ENCODE results near the gene LDLRAD3. TPM values are rescaled to one million over a fixed set of nuclear protein-coding genes. Genes with fewer than 3 reads are reported as not detected.
A peak's percentile ranks its signal among the peaks of the same experiment; 100 is the strongest.
"Not testable (repeated sequence)": the region's sequence is repeated elsewhere in the genome, so short reads cannot be mapped to it uniquely, and the experiment has no call there.

Gene LDLRAD3
- polyA plus RNA-seq, 4 donors, result 21.3 to 27.8 (median 22.4) TPM

GRCh38 chr11:36037031-36037430 is 93.2 kb downstream of the LDLRAD3 start:
- peak in 1 of 4 donors; percentile 36 for DNase-seq (ENCODE audit: low read depth in 4 of 4, low spot score in 3 of 4)

GRCh38 chr11:36038541-36038940 is 94.7 kb downstream of the LDLRAD3 start:
- DNase-seq (ENCODE audit: low read depth in 4 of 4, low spot score in 3 of 4), result no peak

GRCh38 chr11:36039471-36039870 is 95.6 kb downstream of the LDLRAD3 start:
- DNase-seq (ENCODE audit: low read depth in 4 of 4, low spot score in 3 of 4), result no peak

DNA sequence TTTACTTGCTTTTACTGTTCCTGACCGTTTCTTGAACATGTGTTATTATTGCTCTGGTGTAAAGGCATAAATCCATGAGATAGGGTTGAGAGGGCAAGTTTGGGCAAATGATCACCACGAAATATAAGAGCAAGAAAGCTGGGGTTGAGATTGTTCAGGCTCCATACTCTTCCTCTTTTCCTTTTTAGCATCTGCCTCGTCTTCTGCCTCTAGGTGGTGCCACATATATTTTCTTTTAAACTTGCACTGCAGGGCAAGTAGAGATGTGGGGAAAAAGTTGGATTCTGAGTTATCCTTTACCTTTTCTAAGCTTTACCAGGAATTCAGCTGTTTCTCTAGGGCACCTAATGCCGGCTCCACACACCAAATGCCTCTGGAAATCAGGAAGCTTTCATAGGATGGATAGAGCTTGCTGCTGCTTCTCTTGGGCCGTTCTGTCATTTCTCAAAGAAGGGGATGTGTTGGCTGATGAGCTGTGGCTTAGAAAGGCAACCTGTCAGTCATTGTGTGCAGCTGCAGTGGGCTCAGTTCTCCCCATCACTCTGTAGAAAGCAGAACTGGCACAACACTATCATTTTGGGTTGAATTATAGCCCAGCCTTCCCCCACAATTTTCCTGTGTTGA is 98.2 kb downstream of the LDLRAD3 start:
- DNase-seq (ENCODE audit: low read depth in 4 of 4, low spot score in 3 of 4), result no peak

DNA sequence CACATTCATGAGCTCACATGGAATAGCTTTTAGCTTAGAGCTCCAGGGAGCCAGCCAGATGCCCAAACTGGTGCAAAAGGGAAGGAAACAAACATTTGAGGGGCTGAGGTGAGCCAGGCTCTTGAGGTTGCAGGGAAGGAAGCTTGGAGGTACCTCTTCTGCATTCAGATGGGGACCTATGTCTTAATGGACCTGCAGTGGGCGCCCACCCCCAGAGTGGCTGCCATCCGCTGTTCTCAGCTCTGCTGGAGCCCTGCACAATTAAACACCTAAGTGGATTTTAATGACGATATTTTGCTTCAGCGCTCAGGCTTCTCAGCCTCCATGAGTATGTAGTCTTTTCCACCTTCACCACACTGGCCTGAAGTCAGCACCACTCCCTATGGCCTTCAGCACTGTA is 100.8 kb downstream of the LDLRAD3 start:
- no peak for DNase-seq (ENCODE audit: low read depth in 4 of 4, low spot score in 3 of 4)

GRCh38 chr11:36045945-36046344 is 102.1 kb downstream of the LDLRAD3 start:
- DNase-seq (ENCODE audit: low read depth in 4 of 4, low spot score in 3 of 4), result not testable (repeated sequence)

DNA sequence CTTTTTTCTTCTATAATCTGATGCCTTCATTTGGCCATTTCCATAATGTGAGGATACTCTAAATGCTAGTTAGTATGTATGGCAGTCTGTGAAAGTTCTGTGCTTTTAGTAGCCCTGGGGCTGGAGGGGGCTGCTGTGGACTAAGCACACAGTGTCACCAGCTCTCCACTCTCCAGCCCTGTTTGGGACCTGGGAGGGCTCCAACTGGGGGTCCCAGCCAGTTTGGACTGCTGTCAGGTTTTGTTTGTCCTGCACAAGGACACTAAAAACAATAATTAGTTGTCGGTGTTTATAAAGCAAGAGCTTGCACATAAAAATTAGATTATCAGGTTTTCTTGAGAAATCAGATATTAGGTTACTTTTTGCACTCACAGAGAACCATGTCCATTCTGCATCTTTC is 103.1 kb downstream of the LDLRAD3 start:
- no peak for DNase-seq (ENCODE audit: low read depth in 4 of 4, low spot score in 3 of 4)

DNA sequence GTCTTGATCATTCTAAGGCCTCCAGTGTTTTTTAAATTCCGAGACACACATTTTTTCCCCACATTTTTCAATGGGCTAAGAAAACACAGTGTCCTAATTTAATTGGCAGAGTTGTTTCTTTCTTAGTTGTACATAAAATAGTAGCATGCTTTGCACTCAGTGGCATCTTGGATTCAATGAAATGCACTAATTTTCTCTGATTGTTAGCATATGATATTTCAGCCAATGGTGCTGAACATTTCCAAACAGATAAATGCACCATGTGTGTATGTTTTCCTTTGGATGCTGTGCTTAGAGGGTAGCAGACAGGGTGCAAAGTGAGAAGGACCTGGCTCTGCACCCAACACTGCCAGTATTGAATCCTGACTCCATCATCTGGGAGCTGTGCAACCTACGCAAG is 103.5 kb downstream of the LDLRAD3 start:
- no peak for DNase-seq (ENCODE audit: low read depth in 4 of 4, low spot score in 3 of 4)

- no peak for DNase-seq (ENCODE audit: low read depth in 4 of 4, low spot score in 3 of 4)
Observed at GRCh38 chr11:36048496-36049247, 104.8 kb downstream of the LDLRAD3 start.

DNA sequence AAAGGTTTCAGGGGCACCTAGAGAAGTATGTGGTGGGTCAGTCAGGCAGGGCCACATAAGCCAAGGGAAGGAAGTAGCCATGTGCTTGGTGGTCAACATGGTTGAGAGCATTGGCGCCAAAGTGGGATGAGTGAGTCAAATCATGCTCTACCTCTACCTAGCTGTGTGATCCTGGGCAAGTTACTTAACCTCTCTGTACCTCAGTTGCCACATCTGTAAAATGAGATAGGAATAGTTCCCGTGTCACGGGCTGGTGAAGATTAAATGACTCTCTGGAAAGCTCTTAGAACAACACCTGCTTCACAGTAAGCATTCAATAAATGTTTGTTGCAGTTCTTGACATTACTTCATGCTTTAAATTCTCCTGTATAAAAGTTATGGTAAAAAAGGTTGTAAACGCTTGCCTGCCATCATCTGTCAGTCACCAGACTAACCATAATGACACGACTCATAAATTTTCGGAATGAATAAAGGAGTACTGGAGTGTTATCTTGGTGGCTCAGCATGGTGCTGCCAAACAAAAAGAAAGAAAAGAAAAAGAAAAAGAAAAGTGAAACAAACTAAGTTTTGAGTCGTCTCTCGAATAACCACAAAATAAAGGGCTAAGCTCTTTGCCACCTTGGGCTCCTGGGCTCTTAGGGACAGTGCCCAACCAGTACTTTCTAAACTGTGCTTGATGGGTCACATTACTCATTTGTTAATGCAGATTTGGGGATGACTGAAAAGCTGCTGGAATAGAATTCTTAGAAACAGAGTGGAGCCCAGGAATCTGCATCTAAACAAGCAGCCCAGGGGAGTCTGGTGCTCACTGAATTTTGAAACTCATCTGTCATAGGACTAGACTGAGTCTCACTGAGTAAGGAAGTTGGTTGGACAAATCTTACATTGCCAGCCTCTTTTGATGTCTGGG is 107.6 kb downstream of the LDLRAD3 start:
- DNase-seq (ENCODE audit: low read depth in 4 of 4, low spot score in 3 of 4), result no peak

DNA sequence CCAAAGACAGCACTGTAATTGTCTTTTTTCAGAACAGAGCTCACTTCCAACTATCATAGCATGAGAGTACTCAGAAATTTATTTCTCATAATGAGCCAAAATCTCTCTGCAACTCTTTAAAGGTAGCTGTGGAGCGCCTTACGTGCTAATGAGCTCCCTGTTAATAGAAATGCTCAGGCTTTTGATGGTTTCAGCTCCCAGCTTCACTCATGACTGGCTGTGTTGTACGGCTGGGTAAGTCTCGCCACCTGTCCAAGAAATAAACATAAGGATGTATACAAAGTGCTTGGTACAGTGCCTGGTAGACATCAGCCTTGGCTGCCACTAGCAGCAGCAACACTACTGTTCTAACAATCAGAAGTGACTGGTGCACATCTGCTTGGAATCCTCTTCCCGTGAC is 109.4 kb downstream of the LDLRAD3 start:
- no peak for DNase-seq (ENCODE audit: low read depth in 4 of 4, low spot score in 3 of 4)

DNA sequence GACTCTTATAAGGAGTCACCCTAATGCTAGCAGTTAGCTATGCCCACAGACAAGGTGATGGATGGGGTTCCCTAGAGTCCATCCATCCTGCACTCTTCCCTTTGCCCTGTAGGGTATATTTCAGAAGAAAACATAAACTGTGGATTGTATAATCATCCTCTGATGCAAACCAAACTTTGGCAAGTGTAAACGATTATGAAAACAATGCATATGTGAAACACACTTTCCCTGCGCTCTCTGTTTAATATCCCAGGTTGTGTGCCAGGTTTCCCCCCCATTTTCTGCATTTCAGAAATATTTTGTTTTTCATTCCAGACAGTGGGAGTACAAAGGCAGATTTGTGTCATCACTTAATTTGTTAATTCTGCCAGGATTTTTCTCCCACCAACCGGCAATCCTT is 110.0 kb downstream of the LDLRAD3 start:
- DNase-seq (ENCODE audit: low read depth in 4 of 4, low spot score in 3 of 4), result no peak

DNA sequence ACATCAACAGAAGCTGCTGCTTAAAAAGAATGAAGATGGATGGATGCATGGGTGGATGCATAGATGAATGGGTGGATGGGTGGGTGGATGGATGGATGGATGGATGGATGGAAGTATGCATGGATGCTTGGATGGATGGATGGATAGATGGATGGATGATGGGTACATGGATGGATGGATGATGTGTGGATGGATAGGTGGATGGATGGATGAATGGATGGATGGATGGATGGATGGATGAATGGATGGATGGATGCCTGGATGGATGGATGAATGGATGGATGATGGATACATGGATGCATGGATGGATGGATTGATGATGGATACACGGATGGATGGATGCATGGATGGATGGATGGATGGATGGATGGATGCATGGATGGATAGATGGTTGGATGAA is 110.8 kb downstream of the LDLRAD3 start:
- DNase-seq (ENCODE audit: low read depth in 4 of 4, low spot score in 3 of 4), result no peak

DNA sequence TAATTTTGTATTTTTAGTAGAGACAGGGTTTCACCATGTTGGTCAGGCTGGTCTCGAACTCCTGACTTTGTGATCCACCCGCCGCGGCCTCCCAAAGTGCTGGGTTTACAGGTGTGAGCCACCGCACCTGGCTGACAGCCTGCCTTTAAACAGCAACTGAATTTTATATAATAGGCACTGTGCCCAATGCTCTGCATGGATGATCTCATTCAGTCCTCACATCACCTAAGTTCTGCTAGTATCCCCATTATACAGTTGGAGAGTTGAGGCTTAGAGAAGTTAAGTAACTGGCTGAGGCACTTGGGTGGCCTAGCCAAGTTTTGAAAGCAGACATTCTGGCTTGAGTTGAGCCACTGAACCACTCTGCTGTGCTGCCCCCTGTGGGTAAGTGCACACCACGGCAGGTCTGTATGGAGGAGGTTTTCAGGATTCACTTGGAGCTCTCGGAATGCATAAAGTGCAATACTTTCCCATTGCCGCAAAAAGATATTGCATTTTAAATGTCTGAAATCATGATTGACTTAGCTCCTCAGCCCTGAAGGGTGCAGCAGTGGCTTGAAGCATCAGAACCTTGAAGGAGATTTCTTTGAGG is 112.4 kb downstream of the LDLRAD3 start:
- no peak for DNase-seq (ENCODE audit: low read depth in 4 of 4, low spot score in 3 of 4)

DNA sequence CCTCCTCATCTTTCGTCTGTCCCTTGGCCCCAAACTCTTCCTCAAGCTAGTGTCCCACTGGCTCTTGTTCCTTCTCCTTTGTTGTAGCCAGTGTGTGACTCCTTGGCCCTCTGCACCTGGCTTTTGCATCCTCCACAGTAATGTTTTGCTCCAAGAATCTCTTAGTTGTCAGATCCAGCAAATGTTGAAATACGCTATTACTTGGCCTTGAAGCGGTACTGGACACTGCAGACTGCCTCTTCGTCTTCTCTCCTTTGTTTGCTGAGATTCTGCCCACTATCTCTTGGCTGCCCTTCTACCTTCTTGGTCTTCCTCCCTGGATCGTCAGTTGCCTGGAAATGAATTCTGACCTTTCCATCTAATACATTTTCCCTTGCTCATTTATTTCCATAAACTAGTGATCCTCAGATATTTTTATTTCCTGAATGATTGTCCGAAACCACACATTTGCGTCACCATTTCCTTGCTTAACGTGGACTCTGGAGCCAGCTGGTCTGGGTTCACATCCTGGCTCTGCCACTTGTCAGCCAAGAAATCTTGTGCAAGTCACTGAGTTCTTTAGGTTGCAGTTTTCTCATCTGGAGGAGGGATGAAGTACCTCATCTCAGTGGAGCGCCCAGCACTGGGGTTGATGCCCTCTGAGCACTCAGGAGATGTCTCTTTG is 113.6 kb downstream of the LDLRAD3 start:
- DNase-seq (ENCODE audit: low read depth in 4 of 4, low spot score in 3 of 4), result no peak

- DNase-seq (ENCODE audit: low read depth in 4 of 4, low spot score in 3 of 4), result no peak
Observed at GRCh38 chr11:36059660-36060059, 115.8 kb downstream of the LDLRAD3 start.

- DNase-seq (ENCODE audit: low read depth in 4 of 4, low spot score in 3 of 4), result no peak
Observed at GRCh38 chr11:36060926-36061325, 117.1 kb downstream of the LDLRAD3 start.

- DNase-seq (ENCODE audit: low read depth in 4 of 4, low spot score in 3 of 4), result no peak
Observed at GRCh38 chr11:36061471-36061870, 117.6 kb downstream of the LDLRAD3 start.

GRCh38 chr11:36062796-36063365 is 119.0 kb downstream of the LDLRAD3 start:
- DNase-seq (ENCODE audit: low read depth in 4 of 4, low spot score in 3 of 4), result no peak

GRCh38 chr11:36065436-36065835 is 121.6 kb downstream of the LDLRAD3 start:
- no peak for DNase-seq (ENCODE audit: low read depth in 4 of 4, low spot score in 3 of 4)

Measured in left renal pelvis (tissue), 4 donors.